Measurements from ENCODE around the gene IRAK4. TPM values are rescaled to one million over a fixed set of nuclear protein-coding genes. Genes with fewer than 3 reads are reported as not detected.
A peak's percentile ranks its signal among the peaks of the same experiment; 100 is the strongest.
"Not testable (repeated sequence)": the region's sequence is repeated elsewhere in the genome, so short reads cannot be mapped to it uniquely, and the experiment has no call there.

Gene IRAK4
- total RNA-seq, 2 experiments from 2014 or later, result 20.1 to 20.9 TPM

DNA sequence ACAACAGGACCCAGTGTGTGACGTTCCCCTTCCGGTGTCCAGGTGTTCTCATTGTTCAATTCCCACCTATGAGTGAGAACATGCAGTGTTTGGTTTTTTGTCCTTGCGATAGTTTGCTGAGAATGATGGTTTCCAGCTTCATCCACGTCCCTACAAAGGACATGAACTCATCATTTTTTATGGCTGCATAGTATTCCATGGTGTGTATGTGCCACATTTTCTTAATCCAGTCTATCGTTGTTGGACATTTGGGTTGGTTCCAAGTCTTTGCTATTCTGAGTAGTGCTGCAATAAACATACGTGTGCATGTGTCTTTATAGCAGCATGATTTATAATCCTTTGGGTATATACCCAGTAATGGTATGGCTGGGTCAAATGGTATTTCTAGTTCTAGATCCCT lies 7.4 kb upstream of the IRAK4 start:
- H3K27me3 Mint-ChIP-seq, H3K4me3 Mint-ChIP-seq, H3K27ac Mint-ChIP-seq, DNase-seq: not testable (repeated sequence)
- Mint-ChIP-seq H3K4me1 (peaks cover 28% of the 10 kb centered on the region), H3K36me3 (peaks cover 59% of the 10 kb centered on the region), H3K9me3 (peaks cover 12% of the 10 kb centered on the region)

- Mint-ChIP-seq H3K27ac (no peak overlapping the region), H3K9me3 (peaks cover 15% of the 10 kb centered on the region), H3K4me1 (peaks cover 43% of the 10 kb centered on the region), H3K4me3 (no peak overlapping the region), H3K27me3 (no peaks in the 10 kb centered on the region), H3K36me3 (peaks cover 71% of the 10 kb centered on the region)
- DNase-seq, result no peak
Observed at GRCh38 chr12:43754015-43754414, 4.7 kb upstream of the IRAK4 start.

DNA sequence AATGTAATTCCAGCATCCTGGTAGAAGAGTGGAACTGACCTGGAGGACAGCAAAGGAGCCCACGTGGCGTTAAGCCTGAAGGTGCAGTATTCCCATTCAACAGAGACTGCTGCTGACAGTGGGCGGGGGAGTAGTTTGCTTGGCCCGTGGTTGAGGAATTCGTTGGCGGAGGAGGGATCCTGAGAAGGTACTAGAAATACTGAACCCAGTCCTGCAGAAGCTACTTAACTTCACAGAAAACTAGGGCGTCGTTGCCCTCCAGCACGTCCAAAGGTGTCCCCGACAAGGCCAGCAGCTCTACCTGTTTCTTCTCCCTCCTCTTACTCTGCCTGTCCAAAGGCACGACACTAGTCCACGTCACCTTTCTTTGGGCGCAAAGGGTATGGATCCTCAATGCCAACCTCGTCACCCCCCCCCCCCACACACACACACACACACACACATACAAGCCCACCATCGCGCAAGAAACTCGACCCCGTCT lies 464 bp upstream of the IRAK4 start:
- peaks cover 9% of the 10 kb centered on the region for H3K9me3 Mint-ChIP-seq
- no peaks in the 10 kb centered on the region for H3K27me3 Mint-ChIP-seq
- peak; percentile 18 for DNase-seq
- H3K36me3 Mint-ChIP-seq, result peaks cover 58% of the 10 kb centered on the region
- H3K4me1 Mint-ChIP-seq, result peaks cover 64% of the 10 kb centered on the region
- H3K4me3 Mint-ChIP-seq, result peak overlapping the region; percentile 97
- H3K27ac Mint-ChIP-seq, result peak overlapping the region; percentile 99

DNA sequence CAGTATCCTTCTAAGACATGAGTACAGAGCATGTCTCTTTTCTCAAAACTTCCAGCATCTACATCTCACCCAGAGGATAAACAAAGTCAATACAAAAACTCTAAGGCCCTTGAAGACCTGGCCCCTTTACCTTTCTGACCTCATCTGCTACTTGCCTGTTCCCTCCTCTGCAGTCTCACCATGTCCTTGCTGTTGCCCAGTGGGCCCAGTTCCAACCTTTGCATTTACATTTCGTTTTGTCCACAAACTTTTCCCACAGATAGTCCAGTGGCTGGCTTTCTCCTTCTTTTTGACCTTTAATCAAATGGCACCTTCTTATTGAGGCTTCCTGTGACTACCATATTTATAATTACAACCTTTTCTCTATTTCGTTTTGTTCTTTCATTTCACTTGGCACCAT lies 1.6 kb downstream of the IRAK4 start:
- Mint-ChIP-seq H3K4me1 (peaks cover 56% of the 10 kb centered on the region), H3K9me3 (peaks cover 4% of the 10 kb centered on the region), H3K27me3 (no peaks in the 10 kb centered on the region), H3K36me3 (peaks cover 52% of the 10 kb centered on the region), H3K27ac (peak overlapping the region; percentile 66), H3K4me3 (peak overlapping the region; percentile 97)
- DNase-seq, result no peak

GRCh38 chr12:43761500-43761899 lies 2.7 kb downstream of the IRAK4 start:
- H3K27ac Mint-ChIP-seq, result no peak overlapping the region
- H3K9me3 Mint-ChIP-seq, result peaks cover 2% of the 10 kb centered on the region
- H3K4me3 Mint-ChIP-seq, result peak overlapping the region; percentile 53
- H3K36me3 Mint-ChIP-seq, result peaks cover 43% of the 10 kb centered on the region
- peaks cover 48% of the 10 kb centered on the region for H3K4me1 Mint-ChIP-seq
- no peak for DNase-seq
- H3K27me3 Mint-ChIP-seq, result no peaks in the 10 kb centered on the region

DNA sequence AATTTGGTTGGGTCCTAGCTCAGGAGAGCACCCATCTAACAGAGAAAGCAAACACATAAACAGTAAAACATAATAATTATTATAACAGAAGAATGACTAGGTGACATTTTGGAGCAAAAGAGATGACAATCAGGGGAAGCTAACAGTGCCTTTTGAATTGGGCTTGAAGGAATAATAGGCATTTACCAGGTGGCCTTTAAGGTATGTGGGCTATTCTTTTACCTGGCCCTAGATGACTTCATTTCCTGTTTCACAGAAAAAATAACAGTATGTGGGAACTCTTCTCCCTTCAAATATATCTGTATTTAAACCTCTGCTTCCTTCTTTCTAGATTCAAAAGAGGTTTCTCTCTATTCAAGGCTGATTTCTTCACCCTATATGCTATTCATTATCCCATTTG lies 3.8 kb downstream of the IRAK4 start:
- peaks cover 42% of the 10 kb centered on the region for H3K4me1 Mint-ChIP-seq
- no peak overlapping the region for H3K27ac Mint-ChIP-seq
- no peaks in the 10 kb centered on the region for H3K9me3 Mint-ChIP-seq
- H3K36me3 Mint-ChIP-seq, result peaks cover 35% of the 10 kb centered on the region
- H3K4me3 Mint-ChIP-seq, result no peak overlapping the region
- no peaks in the 10 kb centered on the region for H3K27me3 Mint-ChIP-seq
- no peak for DNase-seq

DNA sequence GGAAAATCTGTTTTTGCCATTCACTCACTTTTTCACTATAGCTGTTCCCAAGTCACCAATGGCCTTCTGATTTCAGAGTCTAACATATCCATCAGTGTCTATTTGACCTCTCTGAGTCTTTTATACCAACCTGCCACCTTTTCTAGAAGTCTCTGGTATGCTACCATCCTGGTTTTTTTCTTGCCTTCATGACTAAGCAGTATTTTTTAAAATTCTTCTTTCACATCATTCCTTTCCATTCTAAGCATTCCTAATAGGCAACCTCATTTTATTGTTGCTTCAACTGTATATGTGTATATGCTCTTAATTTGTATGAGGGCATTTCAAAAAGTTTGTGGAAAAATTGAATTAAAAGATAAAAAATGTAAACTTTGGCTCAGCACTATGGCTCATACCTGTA lies 5.0 kb downstream of the IRAK4 start:
- peaks cover 38% of the 10 kb centered on the region for H3K4me1 Mint-ChIP-seq
- H3K27ac Mint-ChIP-seq, result no peak overlapping the region

GRCh38 chr12:43764528-43764927 lies 5.8 kb downstream of the IRAK4 start:
- Mint-ChIP-seq H3K9me3 (no peaks in the 10 kb centered on the region), H3K27me3 (no peaks in the 10 kb centered on the region), H3K4me3 (no peak overlapping the region), H3K36me3 (peaks cover 32% of the 10 kb centered on the region), H3K4me1 (peaks cover 38% of the 10 kb centered on the region), H3K27ac (no peak overlapping the region)
- DNase-seq, result no peak

More for the DNA sequence above, 5.0 kb downstream of the IRAK4 start:
- no peak overlapping the region for H3K4me3 Mint-ChIP-seq
- H3K27me3 Mint-ChIP-seq, result no peaks in the 10 kb centered on the region
- no peak for DNase-seq
- no peaks in the 10 kb centered on the region for H3K9me3 Mint-ChIP-seq
- peaks cover 33% of the 10 kb centered on the region for H3K36me3 Mint-ChIP-seq

DNA sequence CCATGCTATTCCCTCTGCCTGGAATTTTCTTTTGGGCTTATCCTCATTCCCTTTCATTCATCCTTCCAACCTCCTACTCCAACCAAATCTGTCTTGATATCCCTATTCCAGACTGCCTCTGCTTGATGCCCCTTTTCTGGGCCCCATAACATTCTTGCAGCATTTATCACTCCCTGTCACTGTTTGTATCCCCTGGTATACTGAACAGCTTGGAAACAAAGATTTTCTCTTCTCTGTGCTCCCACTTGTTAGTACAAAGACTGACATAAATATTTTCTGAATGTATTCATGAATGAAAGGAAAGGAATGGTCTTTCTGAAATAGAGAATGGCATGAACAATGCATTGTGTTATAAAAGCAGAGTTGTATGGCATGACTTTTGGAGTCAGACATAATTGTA lies 7.5 kb downstream of the IRAK4 start:
- H3K4me3 Mint-ChIP-seq, result no peak overlapping the region
- H3K27ac Mint-ChIP-seq, result no peak overlapping the region
- no peaks in the 10 kb centered on the region for H3K9me3 Mint-ChIP-seq
- H3K27me3 Mint-ChIP-seq, result no peaks in the 10 kb centered on the region
- peaks cover 39% of the 10 kb centered on the region for H3K36me3 Mint-ChIP-seq
- H3K4me1 Mint-ChIP-seq, result peaks cover 30% of the 10 kb centered on the region
- no peak for DNase-seq

DNA sequence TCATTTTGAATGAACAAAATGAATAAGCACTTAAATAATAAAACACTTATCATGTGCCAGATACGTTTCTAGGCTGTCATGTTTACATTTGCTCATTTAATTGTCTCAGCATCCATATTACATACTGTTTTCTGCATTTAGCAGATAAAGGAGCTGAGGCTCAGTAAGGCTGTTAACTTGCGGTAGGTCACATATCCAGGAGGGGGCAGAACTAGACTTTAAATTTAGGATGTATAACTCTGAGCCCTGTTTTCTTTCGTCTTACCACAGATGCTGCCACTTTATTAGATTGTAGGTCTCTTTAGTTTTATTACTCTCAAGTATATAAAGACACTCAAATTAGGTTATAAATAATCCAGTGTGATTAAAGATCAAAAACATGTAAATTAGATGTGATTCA lies 17.7 kb downstream of the IRAK4 start:
- Mint-ChIP-seq H3K27ac (no peak overlapping the region), H3K4me3 (no peak overlapping the region), H3K9me3 (no peaks in the 10 kb centered on the region), H3K4me1 (peaks cover 2% of the 10 kb centered on the region), H3K27me3 (no peaks in the 10 kb centered on the region), H3K36me3 (peaks cover 6% of the 10 kb centered on the region)
- no peak for DNase-seq

GRCh38 chr12:43786899-43787693 lies 28.3 kb downstream of the IRAK4 start:
- Mint-ChIP-seq H3K36me3 (peaks cover 16% of the 10 kb centered on the region), H3K27ac (no peak overlapping the region), H3K4me1 (no peaks in the 10 kb centered on the region), H3K4me3 (no peak overlapping the region), H3K9me3 (no peaks in the 10 kb centered on the region), H3K27me3 (no peaks in the 10 kb centered on the region)
- no peak for DNase-seq

DNA sequence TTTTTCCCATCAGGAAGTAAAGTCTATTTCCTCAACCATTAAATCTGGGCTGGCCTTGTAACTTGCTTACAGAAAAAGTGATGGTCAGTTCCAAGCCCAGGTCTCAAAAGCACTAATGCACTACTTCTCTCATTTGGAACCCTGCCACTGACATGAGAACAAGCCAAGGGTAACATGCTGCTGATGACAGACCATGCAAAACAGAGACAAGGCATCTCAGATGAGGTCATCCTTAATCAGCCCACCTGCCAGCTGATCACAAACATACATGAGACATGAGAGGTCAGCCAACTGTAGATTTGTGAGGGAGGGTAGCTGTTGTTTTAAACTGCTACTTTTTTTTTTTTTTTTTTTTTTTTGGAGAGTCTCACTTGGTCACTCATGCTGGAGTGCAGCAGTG lies 31.2 kb downstream of the IRAK4 start:
- no peak for DNase-seq
- no peaks in the 10 kb centered on the region for H3K4me1 Mint-ChIP-seq
- no peaks in the 10 kb centered on the region for H3K27me3 Mint-ChIP-seq
- no peak overlapping the region for H3K27ac Mint-ChIP-seq
- H3K36me3 Mint-ChIP-seq, result peaks cover 21% of the 10 kb centered on the region
- no peak overlapping the region for H3K4me3 Mint-ChIP-seq
- H3K9me3 Mint-ChIP-seq, result no peaks in the 10 kb centered on the region

GRCh38 chr12:43795716-43796280 lies 37.0 kb downstream of the IRAK4 start:
- Mint-ChIP-seq H3K4me1 (peaks cover 7% of the 10 kb centered on the region), H3K4me3 (no peak overlapping the region), H3K27ac (no peak overlapping the region), H3K36me3 (peaks cover 26% of the 10 kb centered on the region), H3K27me3 (no peaks in the 10 kb centered on the region), H3K9me3 (no peaks in the 10 kb centered on the region)
- no peak for DNase-seq

DNA sequence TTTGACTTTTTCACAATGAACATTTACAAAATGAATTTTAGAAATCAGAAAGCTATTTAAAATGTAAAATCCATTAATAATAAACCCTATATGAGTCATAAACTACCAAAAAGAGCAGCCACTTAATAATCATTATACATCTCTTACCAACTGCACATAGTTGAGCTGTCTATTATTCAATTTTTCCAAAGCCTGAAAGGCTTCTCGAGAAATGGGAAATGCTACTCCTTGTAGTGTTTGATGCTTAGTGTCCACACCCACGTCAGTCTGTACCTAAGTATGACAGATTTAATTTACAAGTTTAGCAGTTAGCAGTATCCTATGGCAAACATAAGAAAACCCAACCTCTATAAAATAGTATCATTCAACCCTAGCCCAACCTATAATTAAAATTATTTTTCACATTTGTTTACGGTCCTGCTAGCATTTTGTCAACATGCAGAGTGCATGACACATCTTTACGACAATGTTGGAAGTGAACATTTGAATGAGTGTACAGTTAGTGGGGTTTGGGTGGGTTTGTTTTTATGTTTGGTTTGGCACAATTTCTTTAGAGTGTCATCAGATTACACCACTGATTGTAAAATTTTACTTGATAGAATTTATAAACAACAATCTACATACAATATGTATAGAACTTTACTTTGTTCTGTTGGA lies 38.9 kb downstream of the IRAK4 start:
- no peaks in the 10 kb centered on the region for H3K9me3 Mint-ChIP-seq
- no peaks in the 10 kb centered on the region for H3K27me3 Mint-ChIP-seq
- DNase-seq, result no peak
- H3K27ac Mint-ChIP-seq, result no peak overlapping the region
- peaks cover 23% of the 10 kb centered on the region for H3K36me3 Mint-ChIP-seq
- H3K4me3 Mint-ChIP-seq, result no peak overlapping the region
- H3K4me1 Mint-ChIP-seq, result peaks cover 7% of the 10 kb centered on the region

GRCh38 chr12:43805149-43805859 lies 46.6 kb downstream of the IRAK4 start:
- peak overlapping the region; percentile 100 for H3K4me3 Mint-ChIP-seq
- H3K36me3 Mint-ChIP-seq, result peaks cover 11% of the 10 kb centered on the region
- H3K27ac Mint-ChIP-seq, result peak overlapping the region; percentile 89
- H3K9me3 Mint-ChIP-seq, result no peaks in the 10 kb centered on the region
- peaks cover 26% of the 10 kb centered on the region for H3K4me1 Mint-ChIP-seq
- no peaks in the 10 kb centered on the region for H3K27me3 Mint-ChIP-seq
- no peak for DNase-seq
